Measurements from ENCODE around the gene GSDME.

Gene GSDME

DNA sequence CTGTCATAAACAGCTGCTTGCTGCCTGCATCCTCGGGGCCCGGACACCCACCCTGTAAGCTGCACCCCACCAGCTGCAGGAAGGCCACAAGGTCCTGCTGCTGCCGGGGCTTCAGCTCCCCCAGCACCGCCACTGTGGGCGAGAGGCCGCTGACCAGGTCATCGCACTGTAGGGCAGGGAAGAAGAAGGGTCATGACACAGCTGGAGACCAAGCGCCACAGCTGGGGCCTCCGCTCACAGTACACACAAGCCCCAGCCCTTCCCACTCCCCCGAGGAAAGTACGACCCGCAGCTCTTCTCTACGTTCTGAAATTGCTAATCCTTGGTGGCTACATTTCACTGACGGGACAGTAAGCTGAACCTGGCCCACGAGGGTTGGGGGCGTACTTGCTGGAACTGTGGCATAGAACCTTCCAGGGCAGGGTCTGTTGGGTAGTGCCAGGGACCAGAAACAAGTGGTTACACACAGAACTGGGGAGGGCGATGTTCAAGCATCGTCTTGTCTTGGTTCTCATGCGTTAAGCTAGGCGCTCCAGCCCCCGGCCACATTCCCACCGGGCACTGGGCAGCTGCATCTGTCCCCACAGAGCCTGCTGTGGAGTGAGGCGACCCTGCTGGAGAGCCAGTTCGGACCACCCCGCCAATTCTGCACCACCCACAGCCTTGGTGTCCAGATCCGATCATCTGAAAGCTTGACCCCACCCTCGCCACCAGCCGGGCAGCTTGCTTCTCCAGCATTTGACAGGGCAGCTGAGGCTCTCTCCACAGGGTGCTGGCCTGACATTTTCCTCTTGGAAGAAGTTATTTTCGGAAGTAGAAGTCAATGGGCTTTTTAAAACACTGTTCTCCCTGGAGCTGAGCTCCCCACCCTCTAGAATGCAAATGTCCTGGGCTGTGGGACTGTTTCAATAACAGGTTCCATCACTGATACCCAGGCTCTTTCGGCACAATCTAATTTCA, 50.8 kb downstream of the GSDME start:
- Mint-ChIP-seq H3K4me3 (no peak overlapping the region), H3K4me1 (ENCODE audit: low read depth in 2 of 2) (no peaks in the 10 kb centered on the region), H3K27me3 (peaks cover 0 to 7% of the 10 kb centered on the region in 2 donors), H3K27ac (no peak overlapping the region), H3K9me3 (no peaks in the 10 kb centered on the region), H3K36me3 (ENCODE audit: insufficient read depth) (no peaks in the 10 kb centered on the region)
- DNase-seq (no peak), ATAC-seq (replicated peaks) (no peak)

GRCh38 chr7:24705461-24705954, 51.8 kb downstream of the GSDME start:
- Mint-ChIP-seq H3K9me3 (no peaks in the 10 kb centered on the region), H3K4me3 (no peak overlapping the region), H3K36me3 (ENCODE audit: insufficient read depth) (no peaks in the 10 kb centered on the region), H3K27ac (peak overlapping the region in 1 of 2 donors; percentile 51), H3K27me3 (peaks cover 0 to 7% of the 10 kb centered on the region in 2 donors), H3K4me1 (ENCODE audit: low read depth in 2 of 2) (no peaks in the 10 kb centered on the region)
- DNase-seq: no peak
- ATAC-seq (replicated peaks): no peak

DNA sequence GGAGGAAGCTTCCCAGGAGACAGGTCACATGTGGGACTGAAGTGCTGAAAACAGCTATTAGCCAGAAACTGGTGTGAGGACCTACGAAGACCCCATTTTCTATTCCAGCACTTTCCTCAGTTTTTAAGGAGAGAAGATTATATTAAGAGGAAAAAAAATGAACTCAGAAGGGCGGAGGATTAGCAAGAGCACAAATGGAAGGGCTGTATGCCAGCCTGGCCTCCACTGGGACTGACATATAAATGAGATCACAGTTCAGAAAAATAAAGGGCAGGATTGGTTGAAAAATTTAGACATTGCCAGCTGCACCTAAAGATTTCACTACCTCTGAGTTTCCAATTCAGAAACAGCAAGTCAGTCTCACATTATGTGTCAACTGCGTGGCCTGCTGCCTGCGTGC, 53.0 kb downstream of the GSDME start:
- Mint-ChIP-seq H3K4me3 (no peak overlapping the region), H3K36me3 (ENCODE audit: insufficient read depth) (no peaks in the 10 kb centered on the region), H3K27ac (no peak overlapping the region)

GRCh38 chr7:24703296-24703695, 54.0 kb downstream of the GSDME start:
- Mint-ChIP-seq H3K27me3 (no peaks in the 10 kb centered on the region), H3K4me3 (no peak overlapping the region), H3K9me3 (no peaks in the 10 kb centered on the region), H3K4me1 (ENCODE audit: low read depth in 2 of 2) (no peaks in the 10 kb centered on the region), H3K27ac (no peak overlapping the region), H3K36me3 (ENCODE audit: insufficient read depth) (no peaks in the 10 kb centered on the region)
- no peak for DNase-seq
- ATAC-seq (replicated peaks): no peak

More for the DNA sequence above, 53.0 kb downstream of the GSDME start:
- Mint-ChIP-seq H3K27me3 (no peaks in the 10 kb centered on the region), H3K4me1 (ENCODE audit: low read depth in 2 of 2) (no peaks in the 10 kb centered on the region), H3K9me3 (no peaks in the 10 kb centered on the region)
- no peak for DNase-seq
- ATAC-seq (replicated peaks): no peak

DNA sequence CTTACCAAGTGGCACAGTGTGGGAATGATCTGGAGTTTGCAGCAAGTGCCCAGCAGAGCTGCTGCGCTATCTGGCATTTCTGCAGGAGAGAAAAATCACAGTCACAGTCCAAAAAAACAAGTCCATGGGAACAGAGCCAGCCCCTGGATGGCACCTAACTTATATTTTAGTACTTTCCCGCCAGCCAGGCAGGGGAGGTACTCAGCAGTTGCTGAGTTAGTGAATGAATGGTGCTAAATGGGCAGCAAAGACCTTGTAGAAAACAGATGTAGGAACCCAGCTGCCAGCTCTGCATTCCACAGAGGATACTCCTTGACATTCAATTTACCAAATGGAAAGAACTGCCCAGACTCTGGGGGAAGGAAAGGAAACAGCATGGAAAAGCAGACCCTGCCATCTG, 54.5 kb downstream of the GSDME start:
- H3K4me3 Mint-ChIP-seq: no peak overlapping the region
- no peak for DNase-seq
- no peaks in the 10 kb centered on the region for H3K9me3 Mint-ChIP-seq
- H3K36me3 Mint-ChIP-seq (ENCODE audit: insufficient read depth): no peaks in the 10 kb centered on the region
- no peaks in the 10 kb centered on the region for H3K27me3 Mint-ChIP-seq
- H3K4me1 Mint-ChIP-seq (ENCODE audit: low read depth in 2 of 2): no peaks in the 10 kb centered on the region
- ATAC-seq (replicated peaks): no peak
- H3K27ac Mint-ChIP-seq: no peak overlapping the region

DNA sequence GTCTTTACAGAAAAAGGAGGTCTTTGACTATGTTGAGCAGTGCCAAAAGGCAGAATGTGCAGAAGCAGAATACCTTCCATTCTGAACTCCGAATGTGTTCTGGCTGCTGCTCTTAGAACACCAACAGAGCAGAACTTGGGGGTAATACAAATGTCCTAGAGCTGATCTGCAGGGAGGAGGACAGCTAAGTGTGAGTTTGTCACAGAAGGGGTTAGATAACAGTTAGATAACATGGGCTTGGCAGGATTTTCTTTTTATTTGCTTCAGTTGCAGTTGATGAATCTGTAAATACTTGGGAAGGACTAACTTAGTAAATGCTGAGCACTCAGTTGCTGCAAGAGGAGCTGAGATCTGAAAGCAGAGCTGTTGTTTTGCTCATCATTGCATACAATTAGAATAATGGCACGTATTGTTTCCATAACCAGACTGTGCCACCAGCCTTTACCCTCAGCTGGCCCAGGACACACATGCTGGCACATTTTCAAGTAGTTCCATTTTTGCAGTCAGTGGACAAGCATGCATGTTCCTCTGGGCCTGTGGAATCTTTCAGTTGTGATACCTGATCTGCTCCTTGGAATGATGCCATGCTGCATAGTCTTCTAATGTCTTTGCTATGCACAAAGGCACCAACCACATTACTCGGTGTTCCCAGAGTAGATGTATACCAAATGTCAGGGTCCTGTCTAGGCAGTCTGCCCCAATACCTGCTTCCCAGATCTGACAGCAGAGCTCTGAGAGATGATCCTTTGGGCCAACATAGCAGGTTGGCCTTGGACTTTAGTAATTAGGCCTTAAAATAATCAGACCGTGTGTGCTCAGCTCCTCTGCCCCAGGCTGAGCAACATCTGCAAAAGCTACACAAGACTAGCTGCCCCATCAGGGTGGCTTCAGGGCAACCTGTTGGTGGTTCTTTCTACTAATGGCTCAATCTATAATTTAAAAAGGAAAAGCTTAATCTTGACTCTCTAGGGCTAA, 55.7 kb downstream of the GSDME start:
- ATAC-seq (replicated peaks): no peak
- Mint-ChIP-seq H3K4me1 (ENCODE audit: low read depth in 2 of 2) (no peaks in the 10 kb centered on the region), H3K27ac (no peak overlapping the region), H3K27me3 (no peaks in the 10 kb centered on the region), H3K9me3 (no peaks in the 10 kb centered on the region), H3K4me3 (no peak overlapping the region), H3K36me3 (ENCODE audit: insufficient read depth) (peaks cover 2% of the 10 kb centered on the region)
- DNase-seq: no peak

GRCh38 chr7:24700521-24701260, 56.6 kb downstream of the GSDME start:
- no peak overlapping the region for H3K4me3 Mint-ChIP-seq
- no peaks in the 10 kb centered on the region for H3K27me3 Mint-ChIP-seq

GRCh38 chr7:24698531-24699266, 58.6 kb downstream of the GSDME start:
- DNase-seq (no peak), ATAC-seq (replicated peaks) (no peak)
- H3K4me1 Mint-ChIP-seq (ENCODE audit: low read depth in 2 of 2): no peaks in the 10 kb centered on the region
- peaks cover 2% of the 10 kb centered on the region for H3K36me3 Mint-ChIP-seq (ENCODE audit: insufficient read depth)
- no peak overlapping the region for H3K27ac Mint-ChIP-seq
- H3K27me3 Mint-ChIP-seq: no peaks in the 10 kb centered on the region
- H3K9me3 Mint-ChIP-seq: no peaks in the 10 kb centered on the region
- H3K4me3 Mint-ChIP-seq: no peak overlapping the region

More at GRCh38 chr7:24700521-24701260, 56.6 kb downstream of the GSDME start:
- ATAC-seq (replicated peaks): no peak
- DNase-seq: no peak
- Mint-ChIP-seq H3K36me3 (ENCODE audit: insufficient read depth) (peaks cover 2% of the 10 kb centered on the region), H3K9me3 (no peaks in the 10 kb centered on the region), H3K4me1 (ENCODE audit: low read depth in 2 of 2) (no peaks in the 10 kb centered on the region), H3K27ac (no peak overlapping the region)

DNA sequence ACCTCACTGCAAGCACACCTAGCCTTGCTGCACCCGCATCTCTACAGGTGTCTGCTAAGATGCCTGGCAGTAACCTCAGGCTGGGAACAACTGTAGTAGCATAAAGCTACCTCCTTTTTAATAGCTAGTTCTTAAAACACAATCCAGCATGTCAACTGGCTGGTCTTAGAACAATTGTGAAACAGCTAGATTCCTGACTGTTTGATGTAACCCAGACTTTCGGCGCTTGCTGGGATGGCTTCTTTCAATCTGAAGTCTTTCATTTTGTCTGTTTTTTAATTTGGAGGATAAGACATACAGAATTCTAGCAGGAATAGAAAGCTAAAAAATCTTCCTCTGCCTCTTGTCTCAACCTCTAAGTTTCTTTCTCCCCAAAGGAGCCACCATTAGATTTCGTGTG, 59.8 kb downstream of the GSDME start:
- Mint-ChIP-seq H3K27ac (no peak overlapping the region), H3K27me3 (no peaks in the 10 kb centered on the region), H3K9me3 (no peaks in the 10 kb centered on the region), H3K4me1 (ENCODE audit: low read depth in 2 of 2) (no peaks in the 10 kb centered on the region), H3K4me3 (no peak overlapping the region), H3K36me3 (ENCODE audit: insufficient read depth) (peaks cover 2% of the 10 kb centered on the region)
- ATAC-seq (replicated peaks) (no peak), DNase-seq (no peak)

- DNase-seq (no peak), ATAC-seq (replicated peaks) (no peak)
- Mint-ChIP-seq H3K36me3 (ENCODE audit: insufficient read depth) (peaks cover 2% of the 10 kb centered on the region), H3K4me1 (ENCODE audit: low read depth in 2 of 2) (no peaks in the 10 kb centered on the region), H3K9me3 (no peaks in the 10 kb centered on the region), H3K27ac (no peak overlapping the region), H3K27me3 (no peaks in the 10 kb centered on the region), H3K4me3 (no peak overlapping the region)
These were observed 64.7 kb downstream of the GSDME start for GRCh38 chr7:24692592-24692991.

- H3K27ac Mint-ChIP-seq: no peak overlapping the region
- ATAC-seq (replicated peaks) (no peak), DNase-seq (no peak)
- no peaks in the 10 kb centered on the region for H3K9me3 Mint-ChIP-seq
- H3K36me3 Mint-ChIP-seq (ENCODE audit: insufficient read depth): peaks cover 2% of the 10 kb centered on the region
- H3K4me3 Mint-ChIP-seq: no peak overlapping the region
- H3K27me3 Mint-ChIP-seq: no peaks in the 10 kb centered on the region
- H3K4me1 Mint-ChIP-seq (ENCODE audit: low read depth in 2 of 2): no peaks in the 10 kb centered on the region
These were observed 67.0 kb downstream of the GSDME start for GRCh38 chr7:24690251-24690650.

- H3K4me1 Mint-ChIP-seq (ENCODE audit: low read depth in 2 of 2): no peaks in the 10 kb centered on the region
- H3K9me3 Mint-ChIP-seq: no peaks in the 10 kb centered on the region
- DNase-seq (no peak), ATAC-seq (replicated peaks) (no peak)
- peaks cover 2% of the 10 kb centered on the region for H3K36me3 Mint-ChIP-seq (ENCODE audit: insufficient read depth)
- H3K27ac Mint-ChIP-seq: peak overlapping the region in 1 of 2 donors; percentile 3
- H3K4me3 Mint-ChIP-seq: no peak overlapping the region
- H3K27me3 Mint-ChIP-seq: no peaks in the 10 kb centered on the region
These were observed 71.6 kb downstream of the GSDME start for GRCh38 chr7:24685708-24686107.
